ENCODE data around the gene ITSN1. TPM values are rescaled to one million over a fixed set of nuclear protein-coding genes. Genes with fewer than 3 reads are reported as not detected.

The ITSN1 gene
- total RNA-seq, 1 experiment from 2014 or later, result 88.5 TPM

GRCh38 chr21:33871171-33871570 is 228.9 kb downstream of the ITSN1 start:
- Mint-ChIP-seq H3K27ac (ENCODE audit: unreplicated experiment) (no peak overlapping the region), H3K4me3 (ENCODE audit: unreplicated experiment) (no peak overlapping the region), H3K36me3 (ENCODE audit: insufficient read depth, unreplicated experiment) (no peaks in the 10 kb centered on the region), H3K9me3 (ENCODE audit: unreplicated experiment) (no peaks in the 10 kb centered on the region), H3K4me1 (ENCODE audit: low read depth, unreplicated experiment) (no peaks in the 10 kb centered on the region), H3K27me3 (ENCODE audit: insufficient read depth, unreplicated experiment) (no peaks in the 10 kb centered on the region)
- Histone ChIP-seq H3K4me1 (no peaks in the 10 kb centered on the region), H3K36me3 (ENCODE audit: control insufficient read depth, insufficient read depth, low read length) (no peaks in the 10 kb centered on the region), H3K4me3 (ENCODE audit: low read depth, low read length) (no peak overlapping the region), H3K27me3 (replicated peaks; ENCODE audit: control insufficient read depth, insufficient read depth, low read length) (no peaks in the 10 kb centered on the region), H3K9me3 (no peaks in the 10 kb centered on the region)
- BruUV-seq (replicated peaks), result no TSS peak
- TF ChIP-seq, protein P1, sequence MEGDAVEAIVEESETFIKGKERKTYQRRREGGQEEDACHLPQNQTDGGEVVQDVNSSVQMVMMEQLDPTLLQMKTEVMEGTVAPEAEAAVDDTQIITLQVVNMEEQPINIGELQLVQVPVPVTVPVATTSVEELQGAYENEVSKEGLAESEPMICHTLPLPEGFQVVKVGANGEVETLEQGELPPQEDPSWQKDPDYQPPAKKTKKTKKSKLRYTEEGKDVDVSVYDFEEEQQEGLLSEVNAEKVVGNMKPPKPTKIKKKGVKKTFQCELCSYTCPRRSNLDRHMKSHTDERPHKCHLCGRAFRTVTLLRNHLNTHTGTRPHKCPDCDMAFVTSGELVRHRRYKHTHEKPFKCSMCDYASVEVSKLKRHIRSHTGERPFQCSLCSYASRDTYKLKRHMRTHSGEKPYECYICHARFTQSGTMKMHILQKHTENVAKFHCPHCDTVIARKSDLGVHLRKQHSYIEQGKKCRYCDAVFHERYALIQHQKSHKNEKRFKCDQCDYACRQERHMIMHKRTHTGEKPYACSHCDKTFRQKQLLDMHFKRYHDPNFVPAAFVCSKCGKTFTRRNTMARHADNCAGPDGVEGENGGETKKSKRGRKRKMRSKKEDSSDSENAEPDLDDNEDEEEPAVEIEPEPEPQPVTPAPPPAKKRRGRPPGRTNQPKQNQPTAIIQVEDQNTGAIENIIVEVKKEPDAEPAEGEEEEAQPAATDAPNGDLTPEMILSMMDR (IDR thresholded peaks at IDR 0.05; ENCODE audit: insufficient read depth in 1 of 2, low read depth in 1 of 2, low read length in 1 of 2, severe bottlenecking in 1 of 2, unreplicated experiment in 1 of 2), result no peak
- DNase-seq, result no peak
- CTCF ChIA-PET, result no interaction called here
- intact Hi-C loops (cut with micrococcal nuclease; ENCODE audit: unreplicated experiment), result no loop called here
- POLR2A ChIA-PET, result no interaction called here

DNA sequence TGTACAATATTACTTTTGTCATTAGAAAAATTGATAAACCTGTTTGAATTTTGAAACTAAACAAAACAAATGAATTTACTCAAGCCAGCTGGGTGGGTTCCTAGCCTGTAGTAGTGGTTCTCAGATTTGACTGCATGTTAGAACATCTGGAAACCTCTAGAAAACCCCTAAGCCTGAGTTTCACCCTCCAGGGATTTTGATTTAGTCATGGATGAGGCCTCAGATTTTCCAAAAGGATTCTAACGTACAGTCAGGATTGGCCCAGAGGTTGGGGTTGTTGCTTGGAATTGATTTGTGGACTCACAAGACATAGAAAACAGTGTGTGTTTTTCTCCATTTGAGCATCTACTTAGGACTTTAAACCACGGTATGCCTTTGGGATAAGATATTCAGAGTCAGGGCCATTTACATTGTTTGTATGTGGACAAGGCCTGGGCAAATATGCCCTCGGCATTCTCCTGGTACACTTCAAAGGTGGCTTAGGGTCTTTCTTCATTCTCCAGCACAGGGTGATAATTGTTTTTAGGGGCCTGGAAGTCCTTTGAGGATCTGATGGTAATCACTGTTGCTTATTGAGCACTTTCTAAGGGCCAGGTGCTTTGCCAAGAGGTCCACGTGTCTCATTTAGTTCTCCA is 230.7 kb downstream of the ITSN1 start:
- BruUV-seq (replicated peaks), result no TSS peak
- Mint-ChIP-seq H3K4me3 (ENCODE audit: unreplicated experiment) (no peak overlapping the region), H3K27me3 (ENCODE audit: insufficient read depth, unreplicated experiment) (no peaks in the 10 kb centered on the region), H3K4me1 (ENCODE audit: low read depth, unreplicated experiment) (no peaks in the 10 kb centered on the region), H3K36me3 (ENCODE audit: insufficient read depth, unreplicated experiment) (no peaks in the 10 kb centered on the region), H3K27ac (ENCODE audit: unreplicated experiment) (no peak overlapping the region), H3K9me3 (ENCODE audit: unreplicated experiment) (no peaks in the 10 kb centered on the region)
- Histone ChIP-seq H3K27me3 (replicated peaks; ENCODE audit: control insufficient read depth, insufficient read depth, low read length) (no peaks in the 10 kb centered on the region), H3K4me3 (ENCODE audit: low read depth, low read length) (no peak overlapping the region), H3K4me1 (no peaks in the 10 kb centered on the region), H3K36me3 (ENCODE audit: control insufficient read depth, insufficient read depth, low read length) (no peaks in the 10 kb centered on the region), H3K9me3 (no peaks in the 10 kb centered on the region)
- CTCF ChIA-PET, result no interaction called here
- no peak for DNase-seq
- TF ChIP-seq, protein P1 (IDR thresholded peaks at IDR 0.05; ENCODE audit: insufficient read depth in 1 of 2, low read depth in 1 of 2, low read length in 1 of 2, severe bottlenecking in 1 of 2, unreplicated experiment in 1 of 2), result no peak
- POLR2A ChIA-PET, result no interaction called here
- intact Hi-C loops (cut with micrococcal nuclease; ENCODE audit: unreplicated experiment), result no loop called here

DNA sequence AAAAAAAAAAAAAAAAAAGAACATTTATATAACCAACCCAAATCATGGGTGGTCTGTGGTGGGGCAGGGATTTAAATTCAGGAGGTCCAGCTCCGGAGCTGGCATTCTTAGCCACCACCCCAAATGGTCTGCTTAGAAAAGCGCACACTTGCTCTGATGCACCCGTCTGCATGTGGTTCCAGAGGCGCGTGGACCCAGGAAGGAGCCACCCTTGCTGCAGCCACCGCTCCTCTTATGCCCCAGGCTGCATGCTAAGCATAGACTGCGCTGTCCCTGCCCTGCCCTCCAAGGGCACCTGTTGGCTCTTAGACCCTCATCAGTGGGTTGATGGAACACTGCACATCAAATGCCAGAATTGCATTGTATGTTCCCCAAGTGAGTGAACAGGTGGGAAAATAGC is 231.9 kb downstream of the ITSN1 start:
- H3K4me1 Mint-ChIP-seq (ENCODE audit: low read depth, unreplicated experiment), result no peaks in the 10 kb centered on the region
- no peaks in the 10 kb centered on the region for H3K27me3 Mint-ChIP-seq (ENCODE audit: insufficient read depth, unreplicated experiment)

More for the DNA sequence above, 231.9 kb downstream of the ITSN1 start:
- intact Hi-C loops (cut with micrococcal nuclease; ENCODE audit: unreplicated experiment), result no loop called here
- Mint-ChIP-seq H3K9me3 (ENCODE audit: unreplicated experiment) (no peaks in the 10 kb centered on the region), H3K36me3 (ENCODE audit: insufficient read depth, unreplicated experiment) (no peaks in the 10 kb centered on the region), H3K4me3 (ENCODE audit: unreplicated experiment) (no peak overlapping the region), H3K27ac (ENCODE audit: unreplicated experiment) (no peak overlapping the region)
- H3K36me3 ChIP-seq (ENCODE audit: control insufficient read depth, insufficient read depth, low read length), result no peaks in the 10 kb centered on the region
- CTCF ChIA-PET, result interaction anchor here (0.7 kb wide), 1 partner anchor 234 kb away, joined by 3 read pairs; no protein-coding TSS in a partner anchor
- no peak for DNase-seq
- H3K4me1 ChIP-seq, result no peaks in the 10 kb centered on the region
- POLR2A ChIA-PET, result no interaction called here
- BruUV-seq (replicated peaks), result no TSS peak
- TF ChIP-seq, protein P1 (IDR thresholded peaks at IDR 0.05; ENCODE audit: insufficient read depth in 1 of 2, low read depth in 1 of 2, low read length in 1 of 2, severe bottlenecking in 1 of 2, unreplicated experiment in 1 of 2), result no peak
- no peak overlapping the region for H3K4me3 ChIP-seq (ENCODE audit: low read depth, low read length)
- H3K27me3 ChIP-seq (replicated peaks; ENCODE audit: control insufficient read depth, insufficient read depth, low read length), result no peaks in the 10 kb centered on the region
- no peaks in the 10 kb centered on the region for H3K9me3 ChIP-seq

All from Caco-2 (cell line).